ENCODE results near the gene SMPD3. TPM values are rescaled to one million over a fixed set of nuclear protein-coding genes. Genes with fewer than 3 reads are reported as not detected.

SMPD3 gene
- total RNA-seq, 1 experiment from 2014 or later, result 1.4 TPM

DNA sequence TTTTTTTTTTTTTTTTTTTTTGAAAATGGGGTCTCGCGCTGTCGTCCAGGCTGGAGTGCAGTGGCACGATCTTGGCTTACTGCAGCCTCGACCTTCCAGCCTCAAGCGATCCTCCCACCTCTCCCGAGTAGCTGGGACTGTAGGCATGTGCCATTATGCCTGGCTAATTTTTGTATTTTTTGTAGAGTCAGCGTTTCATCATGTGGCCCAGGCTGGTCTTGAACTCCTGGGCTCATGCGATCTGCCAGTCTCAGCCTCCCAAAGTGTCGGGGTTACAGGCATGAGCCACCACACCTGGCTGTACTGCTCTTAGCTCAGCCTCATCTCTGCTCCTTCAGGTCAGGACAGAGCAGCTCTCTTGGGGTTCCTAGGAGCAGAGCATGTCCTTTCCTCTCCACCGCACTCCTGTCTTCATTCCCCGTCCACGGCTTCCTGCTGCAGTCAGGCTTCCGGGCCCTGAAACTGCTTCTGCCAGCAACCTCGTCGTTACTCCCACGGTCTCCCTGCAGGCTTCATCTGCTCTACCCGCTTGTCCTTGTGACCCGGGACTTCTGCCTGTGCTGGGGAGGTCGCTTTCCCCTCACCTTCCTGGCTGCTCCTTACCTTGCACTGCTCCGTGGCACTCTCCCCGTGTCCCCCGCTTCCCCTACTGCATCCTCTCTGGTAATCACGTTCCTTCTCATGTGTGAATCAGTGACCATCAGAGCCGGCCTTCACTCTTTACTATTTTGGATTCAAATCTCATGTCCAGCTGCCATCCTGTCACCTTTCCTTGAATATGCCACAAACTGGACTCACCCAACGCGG, 99.5 kb downstream of the SMPD3 start:
- POLR2A ChIA-PET, result no interaction called here
- H3K4me1 Mint-ChIP-seq, result no peaks in the 10 kb centered on the region
- no peak for ATAC-seq
- peaks cover 41% of the 10 kb centered on the region for H3K36me3 Mint-ChIP-seq
- DNase-seq (ENCODE audit: low spot score), result no peak
- CTCF ChIA-PET, result interaction anchor here (0.6 to 1.1 kb wide), 4 partner anchors 13 to 172 kb away, joined by 3 to 4 read pairs (median 3); no protein-coding TSS in a partner anchor
- H3K27me3 Mint-ChIP-seq (ENCODE audit: low read depth), result no peaks in the 10 kb centered on the region
- TF ChIP-seq MXD4 (CRISPR knock-in tag; IDR thresholded peaks at IDR 0.05; ENCODE audit: borderline replicate concordance), result no peak
- TF ChIP-seq, protein P1, sequence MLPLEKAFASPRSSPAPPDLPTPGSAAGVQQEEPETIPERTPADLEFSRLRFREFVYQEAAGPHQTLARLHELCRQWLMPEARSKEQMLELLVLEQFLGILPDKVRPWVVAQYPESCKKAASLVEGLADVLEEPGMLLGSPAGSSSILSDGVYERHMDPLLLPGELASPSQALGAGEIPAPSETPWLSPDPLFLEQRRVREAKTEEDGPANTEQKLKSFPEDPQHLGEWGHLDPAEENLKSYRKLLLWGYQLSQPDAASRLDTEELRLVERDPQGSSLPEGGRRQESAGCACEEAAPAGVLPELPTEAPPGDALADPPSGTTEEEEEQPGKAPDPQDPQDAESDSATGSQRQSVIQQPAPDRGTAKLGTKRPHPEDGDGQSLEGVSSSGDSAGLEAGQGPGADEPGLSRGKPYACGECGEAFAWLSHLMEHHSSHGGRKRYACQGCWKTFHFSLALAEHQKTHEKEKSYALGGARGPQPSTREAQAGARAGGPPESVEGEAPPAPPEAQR (CRISPR knock-in tag; IDR thresholded peaks at IDR 0.05), result no peak
- TF ChIP-seq ZNF263 (CRISPR knock-in tag; IDR thresholded peaks at IDR 0.05; ENCODE audit: low read depth), result no peak
- no peak for TF ChIP-seq MYBL2 (CRISPR knock-in tag; IDR thresholded peaks at IDR 0.05)
- H3K4me3 Mint-ChIP-seq, result no peak overlapping the region
- H3K9me3 Mint-ChIP-seq, result no peaks in the 10 kb centered on the region
- no peak overlapping the region for H3K27ac Mint-ChIP-seq

- CTCF ChIA-PET, result interaction anchor here (0.6 to 0.7 kb wide), 2 partner anchors 19 to 84 kb away, joined by 4 to 5 read pairs; partner anchors contain the start of gene SLC7A6
- Mint-ChIP-seq H3K27me3 (ENCODE audit: low read depth) (no peaks in the 10 kb centered on the region), H3K27ac (peak overlapping the region; percentile 36; the same call in 1 of the 2 replicates), H3K4me1 (0 out of 2 replicates have a peak, but pooled peaks cover 1% of the 10 kb centered on the region), H3K9me3 (no peaks in the 10 kb centered on the region), H3K4me3 (no peak overlapping the region), H3K36me3 (peaks cover 41% of the 10 kb centered on the region)
- DNase-seq (ENCODE audit: low spot score) (no peak), ATAC-seq (no peak)
- no peak for TF ChIP-seq NR1H2 (CRISPR knock-in tag; IDR thresholded peaks at IDR 0.05)
- no peak for TF ChIP-seq CTCF (IDR thresholded peaks at IDR 0.05)
- TF ChIP-seq SP1 (CRISPR knock-in tag; conservative IDR thresholded peaks at IDR 0.05), result no peak
- TF ChIP-seq GTF2I (CRISPR knock-in tag; conservative IDR thresholded peaks at IDR 0.05), result no peak
- TF ChIP-seq, protein P2, sequence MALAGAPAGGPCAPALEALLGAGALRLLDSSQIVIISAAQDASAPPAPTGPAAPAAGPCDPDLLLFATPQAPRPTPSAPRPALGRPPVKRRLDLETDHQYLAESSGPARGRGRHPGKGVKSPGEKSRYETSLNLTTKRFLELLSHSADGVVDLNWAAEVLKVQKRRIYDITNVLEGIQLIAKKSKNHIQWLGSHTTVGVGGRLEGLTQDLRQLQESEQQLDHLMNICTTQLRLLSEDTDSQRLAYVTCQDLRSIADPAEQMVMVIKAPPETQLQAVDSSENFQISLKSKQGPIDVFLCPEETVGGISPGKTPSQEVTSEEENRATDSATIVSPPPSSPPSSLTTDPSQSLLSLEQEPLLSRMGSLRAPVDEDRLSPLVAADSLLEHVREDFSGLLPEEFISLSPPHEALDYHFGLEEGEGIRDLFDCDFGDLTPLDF (CRISPR knock-in tag; IDR thresholded peaks at IDR 0.05), result no peak
- TF ChIP-seq, protein P3, sequence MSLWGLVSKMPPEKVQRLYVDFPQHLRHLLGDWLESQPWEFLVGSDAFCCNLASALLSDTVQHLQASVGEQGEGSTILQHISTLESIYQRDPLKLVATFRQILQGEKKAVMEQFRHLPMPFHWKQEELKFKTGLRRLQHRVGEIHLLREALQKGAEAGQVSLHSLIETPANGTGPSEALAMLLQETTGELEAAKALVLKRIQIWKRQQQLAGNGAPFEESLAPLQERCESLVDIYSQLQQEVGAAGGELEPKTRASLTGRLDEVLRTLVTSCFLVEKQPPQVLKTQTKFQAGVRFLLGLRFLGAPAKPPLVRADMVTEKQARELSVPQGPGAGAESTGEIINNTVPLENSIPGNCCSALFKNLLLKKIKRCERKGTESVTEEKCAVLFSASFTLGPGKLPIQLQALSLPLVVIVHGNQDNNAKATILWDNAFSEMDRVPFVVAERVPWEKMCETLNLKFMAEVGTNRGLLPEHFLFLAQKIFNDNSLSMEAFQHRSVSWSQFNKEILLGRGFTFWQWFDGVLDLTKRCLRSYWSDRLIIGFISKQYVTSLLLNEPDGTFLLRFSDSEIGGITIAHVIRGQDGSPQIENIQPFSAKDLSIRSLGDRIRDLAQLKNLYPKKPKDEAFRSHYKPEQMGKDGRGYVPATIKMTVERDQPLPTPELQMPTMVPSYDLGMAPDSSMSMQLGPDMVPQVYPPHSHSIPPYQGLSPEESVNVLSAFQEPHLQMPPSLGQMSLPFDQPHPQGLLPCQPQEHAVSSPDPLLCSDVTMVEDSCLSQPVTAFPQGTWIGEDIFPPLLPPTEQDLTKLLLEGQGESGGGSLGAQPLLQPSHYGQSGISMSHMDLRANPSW (CRISPR knock-in tag; conservative IDR thresholded peaks at IDR 0.05; ENCODE audit: low read depth), result no peak
- TF ChIP-seq ZNF416 (CRISPR knock-in tag; IDR thresholded peaks at IDR 0.05), result no peak
- no peak for TF ChIP-seq ZBTB43 (CRISPR knock-in tag; IDR thresholded peaks at IDR 0.05)
- TF ChIP-seq ZNF138 (CRISPR knock-in tag; conservative IDR thresholded peaks at IDR 0.05), result no peak
- TF ChIP-seq, protein P4, sequence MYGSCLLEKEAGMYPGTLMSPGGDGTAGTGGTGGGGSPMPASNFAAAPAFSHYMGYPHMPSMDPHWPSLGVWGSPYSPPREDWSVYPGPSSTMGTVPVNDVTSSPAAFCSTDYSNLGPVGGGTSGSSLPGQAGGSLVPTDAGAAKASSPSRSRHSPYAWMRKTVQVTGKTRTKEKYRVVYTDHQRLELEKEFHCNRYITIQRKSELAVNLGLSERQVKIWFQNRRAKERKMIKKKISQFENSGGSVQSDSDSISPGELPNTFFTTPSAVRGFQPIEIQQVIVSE (CRISPR knock-in tag; IDR thresholded peaks at IDR 0.05; ENCODE audit: borderline replicate concordance), result no peak
- TF ChIP-seq, protein P5, sequence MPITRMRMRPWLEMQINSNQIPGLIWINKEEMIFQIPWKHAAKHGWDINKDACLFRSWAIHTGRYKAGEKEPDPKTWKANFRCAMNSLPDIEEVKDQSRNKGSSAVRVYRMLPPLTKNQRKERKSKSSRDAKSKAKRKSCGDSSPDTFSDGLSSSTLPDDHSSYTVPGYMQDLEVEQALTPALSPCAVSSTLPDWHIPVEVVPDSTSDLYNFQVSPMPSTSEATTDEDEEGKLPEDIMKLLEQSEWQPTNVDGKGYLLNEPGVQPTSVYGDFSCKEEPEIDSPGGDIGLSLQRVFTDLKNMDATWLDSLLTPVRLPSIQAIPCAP (CRISPR knock-in tag; IDR thresholded peaks at IDR 0.05), result no peak
- no peak for TF ChIP-seq NFYB (CRISPR knock-in tag; conservative IDR thresholded peaks at IDR 0.05; ENCODE audit: low read depth)
- no peak for TF ChIP-seq ZNF671 (CRISPR knock-in tag; IDR thresholded peaks at IDR 0.05)
- TF ChIP-seq MAX (CRISPR knock-in tag; IDR thresholded peaks at IDR 0.05), result no peak
- POLR2A ChIA-PET, result interaction anchor here (0.6 kb wide), 1 partner anchor 326 kb away, joined by 3 read pairs; no protein-coding TSS in a partner anchor
These were observed 100.7 kb downstream of the SMPD3 start for GRCh38 chr16:68347605-68348004.

Data from WTC11 (cell line).